ENCODE data around the gene TYRP1. TPM values are rescaled to one million over a fixed set of nuclear protein-coding genes. Genes with fewer than 3 reads are reported as not detected.

Gene TYRP1
- total RNA-seq, 1 donor from 2014 or later, result not detected

GRCh38 chr9:12695474-12695873 lies 2.3 kb downstream of the TYRP1 start:
- Mint-ChIP-seq H3K9me3 (no peaks in the 10 kb centered on the region), H3K36me3 (ENCODE audit: low read depth) (no peaks in the 10 kb centered on the region), H3K4me3 (no peak overlapping the region), H3K27me3 (ENCODE audit: low read depth) (no peaks in the 10 kb centered on the region), H3K4me1 (no peaks in the 10 kb centered on the region), H3K27ac (ENCODE audit: unreplicated experiment) (no peak overlapping the region)
- no peak for DNase-seq (ENCODE audit: low read depth, low spot score)
- TF ChIP-seq CTCF (conservative IDR thresholded peaks at IDR 0.05), result no peak

GRCh38 chr9:12696931-12697622 lies 3.9 kb downstream of the TYRP1 start:
- no peak overlapping the region for H3K27ac Mint-ChIP-seq (ENCODE audit: unreplicated experiment)

GRCh38 chr9:12697719-12698118 lies 4.5 kb downstream of the TYRP1 start:
- Mint-ChIP-seq H3K27me3 (ENCODE audit: low read depth) (no peaks in the 10 kb centered on the region), H3K36me3 (ENCODE audit: low read depth) (no peaks in the 10 kb centered on the region), H3K4me1 (peaks cover 5% of the 10 kb centered on the region), H3K4me3 (no peak overlapping the region), H3K9me3 (no peaks in the 10 kb centered on the region), H3K27ac (ENCODE audit: unreplicated experiment) (no peak overlapping the region)
- DNase-seq (ENCODE audit: low read depth, low spot score), result no peak
- TF ChIP-seq CTCF (conservative IDR thresholded peaks at IDR 0.05), result no peak

More at GRCh38 chr9:12696931-12697622, 3.9 kb downstream of the TYRP1 start:
- Mint-ChIP-seq H3K4me3 (no peak overlapping the region), H3K4me1 (peaks cover 1% of the 10 kb centered on the region), H3K27me3 (ENCODE audit: low read depth) (no peaks in the 10 kb centered on the region), H3K9me3 (no peaks in the 10 kb centered on the region), H3K36me3 (ENCODE audit: low read depth) (no peaks in the 10 kb centered on the region)
- DNase-seq (ENCODE audit: low read depth, low spot score), result no peak
- TF ChIP-seq CTCF (conservative IDR thresholded peaks at IDR 0.05), result no peak

- Mint-ChIP-seq H3K4me3 (no peak overlapping the region), H3K27me3 (ENCODE audit: low read depth) (no peaks in the 10 kb centered on the region), H3K4me1 (peaks cover 5% of the 10 kb centered on the region), H3K36me3 (ENCODE audit: low read depth) (no peaks in the 10 kb centered on the region), H3K9me3 (no peaks in the 10 kb centered on the region), H3K27ac (ENCODE audit: unreplicated experiment) (no peak overlapping the region)
- no peak for DNase-seq (ENCODE audit: low read depth, low spot score)
- no peak for TF ChIP-seq CTCF (conservative IDR thresholded peaks at IDR 0.05)
Measured at GRCh38 chr9:12698266-12698665, 5.1 kb downstream of the TYRP1 start.

GRCh38 chr9:12698986-12699385 lies 5.8 kb downstream of the TYRP1 start:
- no peaks in the 10 kb centered on the region for H3K27me3 Mint-ChIP-seq (ENCODE audit: low read depth)
- no peaks in the 10 kb centered on the region for H3K36me3 Mint-ChIP-seq (ENCODE audit: low read depth)
- H3K27ac Mint-ChIP-seq (ENCODE audit: unreplicated experiment), result no peak overlapping the region
- peaks cover 5% of the 10 kb centered on the region for H3K4me1 Mint-ChIP-seq
- no peak overlapping the region for H3K4me3 Mint-ChIP-seq
- H3K9me3 Mint-ChIP-seq, result no peaks in the 10 kb centered on the region
- DNase-seq (ENCODE audit: low read depth, low spot score), result no peak
- no peak for TF ChIP-seq CTCF (conservative IDR thresholded peaks at IDR 0.05)

All from neural crest cell (in vitro differentiated cells).